Measurements from ENCODE around the gene VAMP7.
"Not testable (repeated sequence)": the region's sequence is repeated elsewhere in the genome, so short reads cannot be mapped to it uniquely, and the experiment has no call there.

Gene VAMP7, protein sequence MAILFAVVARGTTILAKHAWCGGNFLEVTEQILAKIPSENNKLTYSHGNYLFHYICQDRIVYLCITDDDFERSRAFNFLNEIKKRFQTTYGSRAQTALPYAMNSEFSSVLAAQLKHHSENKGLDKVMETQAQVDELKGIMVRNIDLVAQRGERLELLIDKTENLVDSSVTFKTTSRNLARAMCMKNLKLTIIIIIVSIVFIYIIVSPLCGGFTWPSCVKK

GRCh38 chrX:155881158-155881993 lies at the start of gene VAMP7:
TSS of gene VAMP7 (plus strand) at chrX:155881345. CDS start at chrX:155889467, 8,122 bp downstream.
- peak; percentile 69 for DNase-seq

- DNase-seq, result no peak
Measured at GRCh38 chrX:155841232-155841631, 39.9 kb upstream of the VAMP7 start.

GRCh38 chrX:155851786-155852185 lies 29.4 kb upstream of the VAMP7 start:
- not testable (repeated sequence) for DNase-seq

DNA sequence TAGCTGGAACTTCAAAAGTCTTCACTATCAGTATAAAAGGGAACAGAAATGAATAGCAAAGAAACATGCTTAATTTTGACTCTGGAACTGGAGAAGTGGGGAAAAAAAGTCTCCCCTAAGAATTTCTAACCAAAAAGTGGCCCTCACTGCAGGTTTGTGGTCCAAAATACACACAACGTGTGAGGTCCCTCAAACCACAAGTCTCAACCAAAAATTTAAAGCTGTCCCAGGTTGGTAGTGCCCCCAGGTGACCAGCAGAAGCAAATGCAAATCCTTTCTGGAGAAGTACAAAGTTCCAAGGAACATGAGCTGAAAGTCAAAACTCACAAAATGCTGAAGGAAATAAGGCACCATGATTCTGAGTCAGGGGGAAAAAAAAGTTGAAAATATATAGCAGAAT lies 23.6 kb upstream of the VAMP7 start:
- DNase-seq, result no peak

DNA sequence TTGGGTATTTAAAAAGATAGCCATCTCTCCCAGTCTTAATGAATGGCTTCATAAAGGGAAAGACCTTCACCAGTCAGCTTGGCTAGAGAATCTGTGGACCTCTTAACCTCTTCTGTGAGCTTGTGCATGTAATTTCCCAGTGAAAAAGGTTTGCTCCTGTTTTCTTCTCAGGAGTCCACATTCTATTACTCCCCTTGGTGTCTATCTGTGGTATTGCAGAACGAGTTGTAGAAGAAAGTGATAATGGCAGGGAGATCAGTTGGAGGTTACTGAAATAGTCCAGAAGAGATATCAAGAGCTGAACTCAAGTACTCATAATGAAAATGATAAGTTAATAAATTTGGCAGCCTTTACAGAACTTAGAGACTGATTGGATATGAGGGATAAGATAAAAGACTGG lies 16.5 kb upstream of the VAMP7 start:
- no peak for DNase-seq

GRCh38 chrX:155865193-155865592 lies 16.0 kb upstream of the VAMP7 start:
- DNase-seq, result no peak

GRCh38 chrX:155867821-155868220 lies 13.3 kb upstream of the VAMP7 start:
- no peak for DNase-seq

DNA sequence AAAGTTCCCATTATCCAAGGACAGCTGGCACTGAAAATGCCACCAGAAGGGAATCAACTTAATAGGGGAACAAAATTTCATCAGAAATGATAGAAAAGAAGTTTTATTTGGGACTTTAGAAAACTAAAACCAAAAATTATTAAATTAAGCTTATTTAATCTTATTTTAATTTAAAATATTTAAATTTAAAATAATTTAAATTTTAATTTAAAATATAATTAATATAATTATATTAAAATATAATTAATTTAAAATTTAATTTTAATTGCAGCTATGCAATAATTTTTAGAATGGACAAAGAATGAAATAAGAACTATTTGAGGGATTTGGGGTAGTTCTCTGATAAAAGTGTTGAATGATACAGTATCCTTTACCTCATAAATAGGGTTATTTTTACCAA lies 10.2 kb upstream of the VAMP7 start:
- DNase-seq, result no peak

DNA sequence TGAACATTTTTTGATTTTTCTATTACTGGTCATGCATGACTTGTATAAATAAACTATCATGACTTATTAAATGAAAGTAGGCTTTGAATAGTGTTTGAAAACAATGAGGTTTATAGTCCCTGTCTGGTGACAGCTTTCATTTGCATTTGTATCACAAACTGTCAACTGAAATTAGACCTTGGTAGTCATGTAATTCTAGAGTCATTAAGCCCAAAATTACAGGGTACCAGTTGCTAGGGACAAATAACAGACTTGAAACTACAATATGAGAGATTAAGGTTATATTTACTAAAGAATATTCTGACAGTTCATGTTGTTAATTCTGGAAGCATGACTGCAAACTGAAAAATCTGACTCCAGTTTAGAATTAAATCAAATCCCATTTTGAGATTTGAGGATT lies 9.2 kb upstream of the VAMP7 start:
- no peak for DNase-seq

DNA sequence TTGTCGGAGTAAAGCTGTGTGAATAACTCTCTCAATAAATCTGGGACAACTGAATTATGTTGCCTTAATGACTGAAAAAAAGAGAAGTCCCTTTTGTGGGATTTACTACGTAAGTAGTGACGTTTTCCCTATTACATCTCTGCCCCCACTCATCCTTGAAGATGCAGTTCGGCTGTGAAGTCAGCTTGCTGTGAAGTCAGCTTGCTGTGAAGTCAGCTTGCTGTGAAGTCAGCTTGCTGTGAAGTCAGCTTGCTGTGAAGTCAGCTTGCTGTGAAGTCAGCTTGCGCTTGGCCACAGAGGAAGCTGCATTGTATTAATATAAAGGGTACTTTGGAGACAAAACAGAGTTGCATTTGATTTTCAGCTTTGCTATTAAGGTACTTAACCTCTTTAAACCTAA lies 8.0 kb upstream of the VAMP7 start:
- no peak for DNase-seq

DNA sequence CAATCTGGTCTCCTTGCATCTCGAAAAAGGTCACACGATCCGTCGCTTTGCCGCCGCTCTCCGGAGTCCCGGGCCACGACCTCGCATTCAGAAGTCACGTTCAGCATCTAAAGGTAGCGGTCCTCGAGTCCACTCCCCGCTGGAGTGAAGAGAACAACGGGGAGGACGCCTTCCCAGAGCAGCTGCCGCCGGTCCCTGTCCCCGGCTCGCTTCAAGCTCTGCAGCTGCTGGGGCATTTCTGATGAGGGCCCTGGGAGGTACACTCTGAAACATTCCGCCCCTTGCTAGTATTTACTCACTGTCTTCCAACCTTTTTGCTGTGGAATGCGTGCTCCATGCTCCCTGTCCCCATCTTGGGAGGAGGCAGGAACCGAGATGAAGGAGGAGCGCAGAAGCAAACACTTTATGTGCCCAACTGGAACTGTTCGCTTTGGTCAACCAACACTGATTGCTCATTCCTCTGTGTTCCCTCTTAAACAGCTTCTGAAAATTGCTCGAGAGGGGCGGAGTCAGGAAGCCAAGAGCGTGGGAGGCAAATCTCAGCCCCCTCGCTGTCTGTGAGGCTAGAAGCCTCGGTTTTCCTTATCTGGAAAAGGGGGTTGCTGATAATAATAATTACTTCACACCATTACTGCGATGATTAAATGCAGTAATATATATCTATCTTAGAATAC lies 6.4 kb upstream of the VAMP7 start:
- no peak for DNase-seq

DNA sequence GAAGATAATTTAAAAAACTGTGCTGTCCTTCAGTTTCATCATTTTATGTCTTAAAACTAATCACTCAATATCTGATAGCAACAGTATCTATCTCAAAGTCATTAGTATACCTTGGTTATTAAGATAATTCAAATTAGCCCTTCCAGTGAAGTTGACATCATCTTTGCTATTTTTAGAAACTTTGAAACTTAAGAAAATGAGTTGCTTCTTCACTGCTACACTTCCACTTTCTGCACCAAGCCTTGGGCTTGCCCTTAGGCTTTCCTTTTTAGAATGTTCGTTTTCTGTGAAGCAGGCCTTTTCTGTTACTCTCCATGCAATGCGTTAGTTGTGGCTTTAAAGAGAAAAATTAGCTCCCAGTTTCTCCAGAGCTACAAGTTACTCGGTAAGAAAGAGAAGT lies 4.4 kb upstream of the VAMP7 start:
- no peak for DNase-seq

- DNase-seq, result no peak
Measured at GRCh38 chrX:155877288-155877687, 3.9 kb upstream of the VAMP7 start.

DNA sequence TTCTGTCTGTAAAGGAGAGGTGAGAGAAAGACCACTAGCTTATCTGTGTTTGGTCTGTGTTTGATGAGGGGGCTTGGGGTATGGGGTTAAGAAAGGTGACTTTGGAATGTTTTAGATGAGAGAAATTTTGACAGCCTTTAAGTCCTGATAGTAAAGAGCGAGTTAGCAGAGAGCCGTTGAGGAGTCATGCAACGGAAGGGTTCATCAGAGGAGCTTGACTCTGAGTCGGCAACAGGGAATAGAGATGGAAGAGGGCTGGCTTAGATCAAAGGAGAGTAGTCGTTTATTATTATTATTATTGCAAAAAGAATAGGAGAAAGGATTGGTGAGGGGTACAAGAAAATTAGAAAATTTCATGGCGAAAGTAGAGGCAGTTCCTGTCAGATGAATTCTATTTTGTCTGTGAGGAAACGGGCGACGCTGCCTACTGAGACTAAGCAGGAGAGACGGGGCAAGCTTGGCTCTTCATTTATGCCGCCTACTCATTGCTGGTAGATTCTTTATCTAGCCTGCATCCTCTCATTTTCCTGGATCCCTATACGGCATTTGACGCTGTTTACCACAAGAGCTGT lies 473 bp upstream of the VAMP7 start:
- no peak for DNase-seq

DNA sequence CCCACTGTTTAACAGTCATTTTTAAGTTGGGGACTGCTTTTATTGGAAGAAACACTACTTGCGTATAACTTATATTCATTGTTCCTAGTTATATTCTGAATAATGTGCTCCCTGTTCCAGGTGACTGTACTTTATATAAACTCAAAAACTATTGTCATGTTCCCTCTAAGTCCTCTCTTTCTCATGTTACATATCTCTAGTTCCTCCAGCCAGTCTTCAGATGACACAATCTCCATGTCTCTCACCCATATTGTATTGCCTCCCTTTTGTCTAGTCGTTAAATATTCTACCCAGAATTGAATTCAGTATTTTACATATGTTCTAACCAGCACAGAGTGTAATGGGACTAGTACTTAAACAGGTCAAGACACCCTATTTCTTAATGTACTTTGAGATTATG lies 5.3 kb downstream of the VAMP7 start:
- DNase-seq, result no peak

DNA sequence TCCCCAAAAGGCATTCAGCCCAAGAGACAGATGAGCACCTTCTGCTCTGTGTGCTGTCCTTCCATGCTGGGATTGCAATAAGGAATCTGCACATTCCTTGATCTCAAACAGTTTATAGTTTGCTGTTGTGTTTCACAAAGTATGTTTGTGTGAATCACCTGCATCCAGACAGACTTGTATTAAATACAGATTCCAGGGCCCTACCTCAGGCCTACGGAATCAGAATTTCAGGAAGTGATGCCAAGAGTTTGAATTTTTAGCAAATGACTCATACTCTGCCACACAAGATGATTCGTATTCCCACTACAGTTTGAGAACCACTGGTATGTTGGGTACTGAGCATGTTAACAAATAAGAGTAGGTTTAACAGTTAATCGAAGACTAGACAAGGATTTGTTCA lies 7.0 kb downstream of the VAMP7 start:
- no peak for DNase-seq

DNA sequence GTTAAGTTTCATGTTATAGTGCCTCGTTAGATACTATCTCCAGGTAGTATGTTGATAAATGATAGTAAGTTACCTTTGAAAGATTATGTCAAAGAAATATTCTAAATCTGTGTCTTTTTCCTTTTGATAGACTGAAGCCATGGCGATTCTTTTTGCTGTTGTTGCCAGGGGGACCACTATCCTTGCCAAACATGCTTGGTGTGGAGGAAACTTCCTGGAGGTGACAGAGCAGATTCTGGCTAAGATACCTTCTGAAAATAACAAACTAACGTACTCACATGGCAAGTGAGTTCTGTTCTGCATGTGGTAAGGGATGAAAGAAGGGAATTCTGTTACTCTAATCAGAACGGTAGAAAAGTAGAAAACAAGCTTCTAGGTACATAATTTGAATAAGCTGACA lies 8.2 kb downstream of the VAMP7 start:
- no peak for DNase-seq

DNA sequence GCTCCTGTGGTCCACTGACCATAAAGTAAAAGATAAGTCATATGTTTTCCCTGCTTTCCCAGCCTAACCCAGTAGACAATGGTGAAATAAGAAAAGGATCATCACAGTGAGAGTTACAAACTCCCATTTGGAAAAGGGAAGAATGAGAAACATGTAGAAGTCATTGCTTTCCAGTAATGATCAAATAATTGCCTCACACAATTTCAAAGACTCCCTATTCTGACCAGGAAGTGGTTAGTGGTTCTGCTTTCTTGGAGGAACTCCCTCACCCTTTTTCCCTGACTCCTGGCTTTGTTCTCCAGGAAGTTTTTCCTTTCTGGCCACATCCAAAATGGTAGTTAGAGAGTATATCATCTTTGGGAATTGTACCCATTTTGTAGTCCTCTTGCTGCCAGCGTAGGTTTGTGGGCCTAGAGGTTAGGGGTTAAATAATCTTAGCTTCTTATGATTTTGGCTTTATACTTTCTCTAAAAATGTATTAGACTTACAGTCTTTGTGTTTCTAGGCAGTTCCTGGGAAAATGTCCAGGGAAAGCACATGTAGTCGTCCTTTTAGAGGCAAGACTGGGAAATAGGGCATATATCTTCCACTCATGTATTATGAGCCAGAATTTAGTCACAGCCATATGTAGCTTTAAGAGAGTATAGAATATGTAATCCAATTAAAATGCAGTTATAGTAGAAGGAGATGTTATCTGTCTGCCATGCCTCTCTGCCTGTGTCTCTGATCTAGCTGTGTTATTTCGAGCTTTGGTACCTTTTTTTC lies 10.5 kb downstream of the VAMP7 start:
- DNase-seq, result no peak

GRCh38 chrX:155893521-155893920 lies 12.4 kb downstream of the VAMP7 start:
- DNase-seq, result no peak

GRCh38 chrX:155896512-155896911 lies 15.4 kb downstream of the VAMP7 start:
- no peak for DNase-seq

GRCh38 chrX:155899366-155899765 lies 18.2 kb downstream of the VAMP7 start:
- DNase-seq, result no peak

DNA sequence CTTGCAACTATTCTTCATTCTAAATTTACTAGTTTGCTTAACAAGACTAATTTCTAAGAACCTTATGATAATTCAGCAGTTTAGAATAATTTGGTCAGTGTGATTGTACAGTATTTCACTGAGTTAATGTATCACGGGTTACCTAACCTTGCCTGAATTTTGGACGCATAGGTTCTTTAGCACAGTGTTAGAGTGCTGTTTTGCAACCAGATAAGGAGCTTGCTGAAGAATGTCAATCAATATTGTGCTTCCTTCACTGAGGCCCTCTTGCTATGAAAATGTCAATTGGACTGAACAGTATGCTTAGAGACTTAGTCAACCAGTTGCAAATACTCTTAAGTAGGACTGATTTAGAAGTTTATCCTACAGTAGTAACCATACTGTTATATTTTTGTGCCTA lies 19.6 kb downstream of the VAMP7 start:
- no peak for DNase-seq

- not testable (repeated sequence) for DNase-seq
Measured at GRCh38 chrX:155907661-155908060, 26.5 kb downstream of the VAMP7 start.

All from activated effector memory CD4-positive, alpha-beta T cell treated with Interleukin-2 at 50 U/mL for 16 hours (primary cell).